IMR-90 (cell line): ENCODE results near the gene PGD. TPM values are rescaled to one million over a fixed set of nuclear protein-coding genes. Genes with fewer than 3 reads are reported as not detected.

Experiments
- ATAC-seq: fragments of 200-7000 bp; cut with Tn5 transposase; 2 replicates; pipeline ENCODE4 v1.9.1; 2020; ENCODE audit warnings: low read depth, mild to moderate bottlenecking, moderate library complexity
- BruUV-seq: library from RNA; stranded (reverse); fragments of 400-500 nt; replicated peaks from 2 replicates; lab custom pipeline; 2021; lab: Mats Ljungman, UMichigan
- CTCF ChIA-PET: fragments of 300-600 bp; formaldehyde crosslinking; extraction: SDS; loops from one replicate; lab custom pipeline; 2021; ENCODE audit warnings: antibody characterized with exemption; lab: Yijun Ruan, JAX
- POLR2A ChIA-PET: fragments of 300-600 bp; sonication (Branson Sonifier 250); formaldehyde crosslinking; loops from one replicate; lab custom pipeline; 2022; ENCODE audit warnings: antibody characterized with exemption; ENCODE audit not compliant: unreplicated experiment; lab: Charles Lee
- DNase-seq: peaks from one replicate; pipeline ENCODE4 v3.0.0; 2013
- H2AFZ ChIP-seq: replicated peaks from 2 replicates; pipeline ENCODE3; 2013; ENCODE audit warnings: low read length, mild to moderate bottlenecking; ENCODE audit not compliant: poor library complexity
- H2AK5ac ChIP-seq: 2 replicates; pipeline ENCODE4 v1.6.1; 2013; ENCODE audit warnings: low read depth, low read length, inconsistent platforms
- H2AK9ac ChIP-seq: replicated peaks from 2 replicates; pipeline ENCODE3; 2013; ENCODE audit warnings: mild to moderate bottlenecking, low read depth, low read length, moderate library complexity; ENCODE audit not compliant: poor library complexity
- H2BK120ac ChIP-seq: 2 replicates; pipeline ENCODE4 v1.6.1; 2013; ENCODE audit warnings: low read depth, low read length, inconsistent platforms
- H2BK15ac ChIP-seq: 3 replicates; pipeline ENCODE4 v1.6.1; 2013; ENCODE audit warnings: low read depth, low read length, inconsistent platforms
- H2BK20ac ChIP-seq: 2 replicates; pipeline ENCODE4 v1.6.1; 2013; ENCODE audit warnings: low read depth, mild to moderate bottlenecking, inconsistent platforms, low read length, moderate library complexity
- H2BK5ac ChIP-seq: 2 replicates; pipeline ENCODE4 v1.6.1; 2013; ENCODE audit warnings: mild to moderate bottlenecking, low read depth, low read length, inconsistent platforms; ENCODE audit not compliant: poor library complexity, severe bottlenecking
- H3K14ac ChIP-seq: replicated peaks from 2 replicates; pipeline ENCODE4 v1.6.1; 2013; ENCODE audit warnings: low read depth, low read length, inconsistent platforms
- H3K18ac ChIP-seq: 2 replicates; pipeline ENCODE4 v1.6.1; 2013; ENCODE audit warnings: low read depth, low read length, control low read depth
- H3K23ac ChIP-seq: 2 replicates; pipeline ENCODE4 v1.6.1; 2013; ENCODE audit warnings: low read depth, low read length, inconsistent platforms
- H3K27ac ChIP-seq: 2 replicates; pipeline ENCODE4 v1.5.1; 2013; ENCODE audit warnings: mild to moderate bottlenecking, control low read depth, low read length; ENCODE audit not compliant: insufficient read depth
- H3K27me3 ChIP-seq: 2 replicates; pipeline ENCODE4 v1.6.1; 2013; ENCODE audit warnings: low read length; ENCODE audit not compliant: control insufficient read depth, insufficient read depth
- H3K36me3 ChIP-seq: 2 replicates; pipeline ENCODE4 v1.6.1; 2013; ENCODE audit warnings: low read length, mixed read lengths; ENCODE audit not compliant: control insufficient read depth, insufficient read depth
- H3K4ac ChIP-seq: 2 replicates; pipeline ENCODE4 v1.6.1; 2013; ENCODE audit warnings: low read depth, low read length, inconsistent platforms
- H3K4me1 ChIP-seq: 2 replicates; pipeline ENCODE4 v1.6.1; 2013; ENCODE audit warnings: low read length, mixed read lengths; ENCODE audit not compliant: control insufficient read depth, insufficient read depth
- H3K4me2 ChIP-seq: 2 replicates; pipeline ENCODE4 v1.6.1; 2013; ENCODE audit warnings: low read depth, mild to moderate bottlenecking, control low read depth, low read length, moderate library complexity
- H3K4me3 ChIP-seq: 2 replicates; pipeline ENCODE4 v1.5.1; 2013; ENCODE audit warnings: low read depth, mild to moderate bottlenecking, control low read depth, low read length, moderate library complexity; ENCODE audit not compliant: insufficient read depth
- H3K56ac ChIP-seq: 2 replicates; pipeline ENCODE4 v1.6.1; 2013; ENCODE audit warnings: low read length, inconsistent platforms; ENCODE audit not compliant: insufficient read depth; ENCODE audit errors: extremely low read depth
- H3K79me1 ChIP-seq, 2 experiments: 2 replicates each; pipeline ENCODE4 v1.6.1; 2013; ENCODE audit warnings: low read length in 2 of 2, inconsistent platforms in 1 of 2, low read depth in 1 of 2
- H3K9ac ChIP-seq: 2 replicates; pipeline ENCODE4 v1.6.1; 2013; ENCODE audit warnings: low read depth, low read length, control low read depth
- H3K9me1 ChIP-seq: 2 replicates; pipeline ENCODE4 v1.6.1; 2013; ENCODE audit warnings: low read length, inconsistent platforms; ENCODE audit not compliant: insufficient read depth
- H3K9me3 ChIP-seq: 2 replicates; pipeline ENCODE4 v1.6.1; 2013; ENCODE audit warnings: low read length; ENCODE audit not compliant: control insufficient read depth, insufficient read depth
- H4K20me1 ChIP-seq: 2 replicates; pipeline ENCODE4 v1.6.1; 2013; ENCODE audit warnings: low read length, inconsistent platforms; ENCODE audit not compliant: insufficient read depth
- H4K5ac ChIP-seq: 2 replicates; pipeline ENCODE4 v1.6.1; 2013; ENCODE audit warnings: mild to moderate bottlenecking, low read depth, low read length, control low read depth
- H4K8ac ChIP-seq, 2 experiments: 2 replicates each; pipeline ENCODE4 v1.6.1; 2013; ENCODE audit warnings: low read depth in 2 of 2, low read length in 2 of 2, control low read depth in 1 of 2, inconsistent platforms in 1 of 2
- H4K91ac ChIP-seq: 2 replicates; pipeline ENCODE4 v1.6.1; 2013; ENCODE audit warnings: low read depth, low read length, inconsistent platforms; ENCODE audit not compliant: insufficient read depth
- BHLHE40 ChIP-seq: fragments of 150-350 bp; IDR thresholded peaks from 2 replicates; pipeline ENCODE4 v1.6.1; 2016; ENCODE audit warnings: mild to moderate bottlenecking, low read depth, low read length
- CEBPB ChIP-seq: IDR thresholded peaks from 2 replicates; pipeline ENCODE4 v1.6.1; 2012; ENCODE audit warnings: low read depth, low read length, improper control_type of control experiment
- CHD1 ChIP-seq: IDR thresholded peaks from 2 replicates; pipeline ENCODE4 v1.6.1; 2012; ENCODE audit warnings: low read depth, low read length, improper control_type of control experiment
- MAFK ChIP-seq: IDR thresholded peaks from 2 replicates; pipeline ENCODE4 v1.6.1; 2012; ENCODE audit warnings: low read depth, low read length, improper control_type of control experiment
- MXI1 ChIP-seq: IDR thresholded peaks from 2 replicates; pipeline ENCODE4 v1.6.1; 2012; ENCODE audit warnings: low read depth, mild to moderate bottlenecking, low read length, moderate library complexity, borderline replicate concordance
- NFE2L2 ChIP-seq: fragments of 150-350 bp; IDR thresholded peaks from 2 replicates; pipeline ENCODE4 v1.6.1; 2016; ENCODE audit warnings: low read depth, mild to moderate bottlenecking, low read length
- POLR2A ChIP-seq: IDR thresholded peaks from 2 replicates; pipeline ENCODE4 v1.6.1; 2012; ENCODE audit warnings: mild to moderate bottlenecking, low read depth, low read length
- RAD21 ChIP-seq: IDR thresholded peaks from 2 replicates; pipeline ENCODE4 v1.6.1; 2012; ENCODE audit warnings: low read length, improper control_type of control experiment
- RCOR1 ChIP-seq: IDR thresholded peaks from 2 replicates; pipeline ENCODE4 v1.6.1; 2012; ENCODE audit warnings: mild to moderate bottlenecking, low read length, improper control_type of control experiment; ENCODE audit not compliant: insufficient replicate concordance
- RFX5 ChIP-seq: IDR thresholded peaks from 2 replicates; pipeline ENCODE4 v1.8.0; 2012; ENCODE audit warnings: low read depth, mild to moderate bottlenecking, low read length, moderate library complexity
- SMC3 ChIP-seq: fragments of 150-350 bp; IDR thresholded peaks from 2 replicates; pipeline ENCODE4 v1.6.1; 2016; ENCODE audit warnings: low read depth, mild to moderate bottlenecking, antibody characterized with exemption, low read length, moderate library complexity
- USF2 ChIP-seq: fragments of 150-350 bp; IDR thresholded peaks from 2 replicates; pipeline ENCODE4 v1.6.1; 2017; ENCODE audit warnings: mild to moderate bottlenecking, antibody characterized with exemption, low read length, low read depth
- WGBS, 2 experiments: methylation state at CpG; one replicate each; pipeline versions ENCODE4 v1.1.5 to v1.1.7; 2013; ENCODE audit warnings: missing lambda C conversion rate in 2 of 2; ENCODE audit not compliant: insufficient read length in 1 of 2; ENCODE audit errors: extremely low coverage in 2 of 2; 5-methylcytosine and 5-hydroxymethylcytosine counted together
- dilution Hi-C: fragments of 300-500 bp; cut with HindIII; formaldehyde crosslinking; loops from one replicate; pipeline ENCODE4 v1.14.3; 2018; ENCODE audit warnings: low sequenced_read_pairs; ENCODE audit not compliant: unreplicated experiment
- in situ Hi-C: fragments of 300-500 bp; cut with MboI; formaldehyde crosslinking; loops from 3 replicates; pipeline ENCODE4 v1.14.3; 2019; ENCODE audit warnings: low sequenced_read_pairs, inconsistent platforms, mixed read lengths
- intact Hi-C: fragments of 100-400 bp; cut with micrococcal nuclease; formaldehyde crosslinking; loops from 2 replicates; pipeline ENCODE4 v1.10.0; 2022
- polyA plus RNA-seq, 3 experiments: library from polyadenylated mRNA; depleted of rRNA; stranded (reverse); fragments of >200 nt; gene quantifications; 2 replicates each; pipeline ENCODE4 v1.2.3, GENCODE V29; 2012; ENCODE audit warnings: low replicate concordance in 1 of 3
- total RNA-seq: library from RNA; depleted of rRNA; stranded (reverse); fragments of >200 nt; gene quantifications from 2 replicates; pipeline ENCODE4 v1.2.3, GENCODE V29; 2012

PGD gene
- total and polyA plus RNA-seq, 2 of the 4 experiments (the other 2 are of a cell fraction): 118 to 216 TPM

- no peak overlapping the region for H3K23ac ChIP-seq
- H3K4me2 ChIP-seq: no peak overlapping the region
- H3K9me3 ChIP-seq: no peaks in the 10 kb centered on the region
- intact Hi-C loops (no loop called here), in situ Hi-C loops (no loop called here), dilution Hi-C loops (no loop called here)
- no peak overlapping the region for H3K56ac ChIP-seq
- CTCF ChIA-PET: no interaction called here
- H2BK120ac ChIP-seq: no peak overlapping the region
- H2BK20ac ChIP-seq: no peak overlapping the region
- H3K14ac ChIP-seq: no peak overlapping the region
- no peak overlapping the region for H3K18ac ChIP-seq
- no TSS peak for BruUV-seq
- H2BK15ac ChIP-seq: no peak overlapping the region
- no peak overlapping the region for H4K8ac ChIP-seq
- DNase-seq (no peak), ATAC-seq (no peak)
- 86% methylated on average over 1 of the region's 6 CpGs; no CpG with 5 or more reads in 1 of the 2 experiments for WGBS, 2 experiments
- H2BK5ac ChIP-seq: no peak overlapping the region
- no peak overlapping the region for H3K9ac ChIP-seq
- H3K4me1 ChIP-seq: no peaks in the 10 kb centered on the region
- no peaks in the 10 kb centered on the region; a peak in 1 of 4 replicates for H3K79me1 ChIP-seq
- H2AK5ac ChIP-seq: no peak overlapping the region
- no peak overlapping the region for H4K5ac ChIP-seq
- POLR2A ChIA-PET: no interaction called here
- peaks cover 7% of the 10 kb centered on the region; the same call in 1 of the 2 replicates for H3K36me3 ChIP-seq
- H2AFZ ChIP-seq: no peak overlapping the region
- H3K9me1 ChIP-seq: 0 out of 2 replicates have a peak, but pooled peaks cover 3% of the 10 kb centered on the region
- H3K27ac ChIP-seq: no peak overlapping the region
- H4K20me1 ChIP-seq: no peaks in the 10 kb centered on the region
- no peak overlapping the region for H3K4ac ChIP-seq
- no peak for TF ChIP-seq NFE2L2
- no peak for TF ChIP-seq CEBPB
- no peak for TF ChIP-seq MXI1
- no peak for TF ChIP-seq MAFK
- no peak for TF ChIP-seq BHLHE40
- TF ChIP-seq SMC3: no peak
- TF ChIP-seq RFX5: no peak
- no peak for TF ChIP-seq USF2
- no peak for TF ChIP-seq RCOR1
- no peak for TF ChIP-seq RAD21
- TF ChIP-seq CHD1: no peak
- no peak for TF ChIP-seq POLR2A
- H4K91ac ChIP-seq: no peak overlapping the region
- H3K27me3 ChIP-seq: no peaks in the 10 kb centered on the region
- H3K4me3 ChIP-seq: no peak overlapping the region
- no peak overlapping the region for H2AK9ac ChIP-seq
Observed at GRCh38 chr1:10444248-10444647, 45.4 kb downstream of the PGD start.
